Neuronal stem cell (in vitro differentiated cells): ENCODE data around the gene GLOD4.
"Not testable (repeated sequence)": the region's sequence is repeated elsewhere in the genome, so short reads cannot be mapped to it uniquely, and the experiment has no call there.

Experiments used
- DNase-seq: peaks from one replicate; pipeline ENCODE4 v3.0.0-alpha.2; 2013; ENCODE audit warnings: low spot score
- H2AFZ ChIP-seq: one replicate; pipeline ENCODE4 v1.6.1; 2013; ENCODE audit warnings: mild to moderate bottlenecking, low read length, inconsistent platforms
- H2AK5ac ChIP-seq: 2 replicates; pipeline ENCODE4 v1.6.1; 2013; ENCODE audit warnings: low read depth, mild to moderate bottlenecking, inconsistent platforms, low read length, moderate library complexity, mixed read lengths
- H2BK120ac ChIP-seq: 2 replicates; pipeline ENCODE4 v1.6.1; 2013; ENCODE audit warnings: low read depth, mild to moderate bottlenecking, inconsistent platforms, low read length, moderate library complexity, mixed read lengths
- H2BK12ac ChIP-seq: one replicate; pipeline ENCODE4 v1.6.1; 2013; ENCODE audit warnings: low read length, inconsistent platforms
- H2BK15ac ChIP-seq: 2 replicates; pipeline ENCODE4 v1.6.1; 2013; ENCODE audit warnings: mild to moderate bottlenecking, low read length, inconsistent platforms, mixed read lengths
- H2BK5ac ChIP-seq: one replicate; pipeline ENCODE4 v1.6.1; 2013; ENCODE audit warnings: inconsistent platforms, mild to moderate bottlenecking, low read length, moderate library complexity
- H3K14ac ChIP-seq: one replicate; pipeline ENCODE4 v1.6.1; 2013; ENCODE audit warnings: low read length, inconsistent platforms
- H3K18ac ChIP-seq: 2 replicates; pipeline ENCODE4 v1.6.1; 2013; ENCODE audit warnings: low read length, inconsistent platforms
- H3K23ac ChIP-seq: 2 replicates; pipeline ENCODE4 v1.6.1; 2013; ENCODE audit warnings: low read depth, mild to moderate bottlenecking, mixed read lengths, low read length, inconsistent platforms; ENCODE audit not compliant: poor library complexity
- H3K27ac ChIP-seq: replicated peaks from 3 replicates; pipeline ENCODE4 v1.5.1; 2013; ENCODE audit warnings: low read length, inconsistent platforms
- H3K27me3 ChIP-seq, 3 experiments: 2 replicates each; pipeline ENCODE4 v1.6.1; 2013; ENCODE audit warnings: low read length in 3 of 3, mild to moderate bottlenecking in 2 of 3, inconsistent platforms in 1 of 3, low read depth in 1 of 3, mixed read lengths in 1 of 3, moderate library complexity in 1 of 3; ENCODE audit not compliant: control insufficient read depth in 3 of 3, insufficient read depth in 3 of 3
- H3K36me3 ChIP-seq, 2 donors: replicated peaks in 1 of 2; 2 replicates each; pipeline ENCODE4 v1.6.1; 2013; ENCODE audit warnings: low read length in 2 of 2; ENCODE audit not compliant: control insufficient read depth in 2 of 2, insufficient read depth in 2 of 2
- H3K4ac ChIP-seq: 2 replicates; pipeline ENCODE4 v1.6.1; 2013; ENCODE audit warnings: inconsistent platforms, mild to moderate bottlenecking, low read length, moderate library complexity
- H3K4me1 ChIP-seq, 2 donors: 1 replicate in 1 of 2; 2 replicates in 1 of 2; pipeline ENCODE4 v1.6.1; 2013; ENCODE audit warnings: low read length in 2 of 2, low read depth in 1 of 2; ENCODE audit not compliant: control insufficient read depth in 2 of 2, insufficient read depth in 1 of 2
- H3K4me2 ChIP-seq: one replicate; pipeline ENCODE4 v1.6.1; 2013; ENCODE audit warnings: mild to moderate bottlenecking, low read length, inconsistent platforms; ENCODE audit not compliant: insufficient read depth, poor library complexity, severe bottlenecking
- H3K4me3 ChIP-seq, 2 donors: 2 replicates each; pipeline ENCODE4 v1.5.1; 2013; ENCODE audit warnings: low read length in 2 of 2, mild to moderate bottlenecking in 2 of 2, inconsistent platforms in 1 of 2, moderate library complexity in 1 of 2
- H3K79me1 ChIP-seq: one replicate; pipeline ENCODE4 v1.6.1; 2013; ENCODE audit warnings: low read depth, mild to moderate bottlenecking, inconsistent platforms, low read length, moderate library complexity
- H3K9ac ChIP-seq: one replicate; pipeline ENCODE4 v1.6.1; 2013; ENCODE audit warnings: mild to moderate bottlenecking, low read depth, low read length, inconsistent platforms; ENCODE audit not compliant: poor library complexity
- H3K9me3 ChIP-seq, 2 donors: replicated peaks in 1 of 2; 2 replicates each; pipeline versions ENCODE3 to v1.6.1; 2013; ENCODE audit warnings: low read length in 2 of 2, mild to moderate bottlenecking in 2 of 2, inconsistent platforms in 1 of 2, low read depth in 1 of 2, mixed read lengths in 1 of 2, moderate library complexity in 1 of 2; ENCODE audit not compliant: control insufficient read depth in 2 of 2, insufficient read depth in 1 of 2
- H4K8ac ChIP-seq: one replicate; pipeline ENCODE4 v1.6.1; 2013; ENCODE audit warnings: low read depth, mild to moderate bottlenecking, inconsistent platforms, low read length, moderate library complexity
- H4K91ac ChIP-seq: one replicate; pipeline ENCODE4 v1.6.1; 2013; ENCODE audit warnings: low read length, low read depth, mild to moderate bottlenecking, inconsistent platforms; ENCODE audit not compliant: poor library complexity
- WGBS, 2 donors: extraction: QIAGEN DNeasy Blood & Tissue Kit; methylation state at CpG; one replicate each; pipeline ENCODE4 v1.1.7; 2013; ENCODE audit warnings: missing lambda C conversion rate in 2 of 2, mixed read lengths in 1 of 2; ENCODE audit not compliant: insufficient read length in 2 of 2, insufficient replicate concordance in 1 of 2; ENCODE audit errors: extremely low coverage in 2 of 2; 5-methylcytosine and 5-hydroxymethylcytosine counted together

The GLOD4 gene

GRCh38 chr17:767076-767475 lies 15.0 kb downstream of the GLOD4 start:
- H3K18ac ChIP-seq, result no peak overlapping the region
- no peak overlapping the region for H2AK5ac ChIP-seq
- no peak overlapping the region for H2BK15ac ChIP-seq
- H3K9ac ChIP-seq, result no peak overlapping the region
- H3K4me1 ChIP-seq, result no peaks in the 10 kb centered on the region
- no peak overlapping the region for H3K27ac ChIP-seq
- H3K4me2 ChIP-seq, result no peak overlapping the region
- no peaks in the 10 kb centered on the region for H3K9me3 ChIP-seq
- no peak overlapping the region for H4K8ac ChIP-seq
- H2BK5ac ChIP-seq, result no peak overlapping the region
- H4K91ac ChIP-seq, result no peak overlapping the region
- WGBS, 2 donors, result no CpG with 5 or more reads among the region's 3 CpGs
- DNase-seq, result no peak
- no peaks in the 10 kb centered on the region for H3K27me3 ChIP-seq
- no peak overlapping the region for H2BK120ac ChIP-seq
- peaks cover 31 to 81% of the 10 kb centered on the region in 2 donors for H3K36me3 ChIP-seq
- no peak overlapping the region for H3K14ac ChIP-seq
- no peak overlapping the region for H3K4ac ChIP-seq
- H3K4me3 ChIP-seq, result no peak overlapping the region
- H2AFZ ChIP-seq, result no peak overlapping the region
- no peak overlapping the region for H3K23ac ChIP-seq
- no peak overlapping the region for H2BK12ac ChIP-seq
- H3K79me1 ChIP-seq, result no peaks in the 10 kb centered on the region

DNA sequence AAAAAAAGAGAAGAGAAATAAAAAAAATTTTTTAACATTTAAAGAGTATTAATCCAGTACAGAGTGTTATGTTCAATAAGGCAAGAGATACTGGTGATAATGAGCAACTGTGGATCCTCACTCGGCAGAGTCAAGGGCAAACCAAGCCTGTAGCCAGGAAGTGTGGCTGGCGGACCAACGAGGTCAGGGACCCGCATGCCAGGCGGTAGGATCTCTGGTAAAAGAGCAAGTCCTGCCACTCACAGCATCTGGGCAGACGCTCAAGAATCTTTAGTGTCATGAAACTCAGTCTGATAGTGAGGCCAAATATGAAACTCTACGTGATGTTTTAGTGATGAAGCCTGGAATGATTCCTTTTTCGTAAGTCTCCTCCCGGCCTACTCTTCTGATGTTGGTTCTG lies 21.7 kb downstream of the GLOD4 start:
- H3K4me1 ChIP-seq, result peaks cover 0 to 3% of the 10 kb centered on the region in 2 donors
- H3K14ac ChIP-seq, result no peak overlapping the region
- H3K36me3 ChIP-seq, result peaks cover 36 to 92% of the 10 kb centered on the region in 2 donors
- H2BK5ac ChIP-seq, result no peak overlapping the region
- H4K8ac ChIP-seq, result no peak overlapping the region
- no peak overlapping the region for H3K4ac ChIP-seq
- no peak overlapping the region for H3K9ac ChIP-seq
- DNase-seq, result no peak
- no peak overlapping the region for H2BK15ac ChIP-seq
- no peak overlapping the region for H3K4me3 ChIP-seq
- no peak overlapping the region for H2BK120ac ChIP-seq
- no peaks in the 10 kb centered on the region for H3K79me1 ChIP-seq
- no peak overlapping the region for H2AFZ ChIP-seq
- peaks cover 0 to 1% of the 10 kb centered on the region in 2 donors for H3K9me3 ChIP-seq
- H3K4me2 ChIP-seq, result no peak overlapping the region
- no CpG with 5 or more reads among the region's 9 CpGs for WGBS, 2 donors
- H3K27ac ChIP-seq, result no peak overlapping the region
- no peaks in the 10 kb centered on the region for H3K27me3 ChIP-seq
- no peak overlapping the region for H3K18ac ChIP-seq
- H2AK5ac ChIP-seq, result no peak overlapping the region
- H4K91ac ChIP-seq, result no peak overlapping the region
- H3K23ac ChIP-seq, result no peak overlapping the region
- H2BK12ac ChIP-seq, result no peak overlapping the region

GRCh38 chr17:759964-760363 lies 22.1 kb downstream of the GLOD4 start:
- H4K8ac ChIP-seq, result no peak overlapping the region
- no peak overlapping the region for H2BK15ac ChIP-seq
- peaks cover 33 to 90% of the 10 kb centered on the region in 2 donors for H3K36me3 ChIP-seq
- H2BK120ac ChIP-seq, result no peak overlapping the region
- H2AK5ac ChIP-seq, result no peak overlapping the region
- H3K18ac ChIP-seq, result no peak overlapping the region
- H3K9me3 ChIP-seq, result peaks cover 0 to 1% of the 10 kb centered on the region in 2 donors
- WGBS, 2 donors, result no CpG with 5 or more reads among the region's 5 CpGs
- no peaks in the 10 kb centered on the region for H3K27me3 ChIP-seq
- no peak overlapping the region for H3K4ac ChIP-seq
- no peak overlapping the region for H2BK12ac ChIP-seq
- no peaks in the 10 kb centered on the region for H3K79me1 ChIP-seq
- H3K27ac ChIP-seq, result no peak overlapping the region
- H3K4me2 ChIP-seq, result no peak overlapping the region
- H3K4me3 ChIP-seq, result no peak overlapping the region
- DNase-seq, result no peak
- H4K91ac ChIP-seq, result no peak overlapping the region
- H3K4me1 ChIP-seq, result peaks cover 0 to 3% of the 10 kb centered on the region in 2 donors
- H2AFZ ChIP-seq, result no peak overlapping the region
- no peak overlapping the region for H3K14ac ChIP-seq
- no peak overlapping the region for H3K23ac ChIP-seq
- H2BK5ac ChIP-seq, result no peak overlapping the region
- no peak overlapping the region for H3K9ac ChIP-seq

- peak overlapping the region; percentile 84 for H3K27ac ChIP-seq
- not testable (repeated sequence) for H2BK15ac ChIP-seq, H4K91ac ChIP-seq, H3K23ac ChIP-seq, H2BK12ac ChIP-seq, H3K9me3 ChIP-seq, H2AK5ac ChIP-seq, H3K4ac ChIP-seq, H3K79me1 ChIP-seq, H3K4me2 ChIP-seq, H3K27me3 ChIP-seq, H3K14ac ChIP-seq, H3K18ac ChIP-seq, H2BK5ac ChIP-seq, H3K9ac ChIP-seq, H3K4me3 ChIP-seq, H4K8ac ChIP-seq, H2AFZ ChIP-seq, H2BK120ac ChIP-seq, H3K4me1 ChIP-seq
- no CpG with 5 or more reads among the region's 15 CpGs for WGBS, 2 donors
- DNase-seq, result peak; percentile 58
- peaks cover 18 to 57% of the 10 kb centered on the region in 2 donors for H3K36me3 ChIP-seq
Observed at GRCh38 chr17:756010-756567, 26.0 kb downstream of the GLOD4 start.
